Activated CD4-positive, alpha-beta T cell treated with anti-CD3 and anti-CD28 coated beads for 1 hour (primary cell): ENCODE data around the gene CALHM3.

Experiments
- DNase-seq: peaks from one replicate; pipeline ENCODE4 v3.0.0-alpha.2; 2020

CALHM3 gene

DNA sequence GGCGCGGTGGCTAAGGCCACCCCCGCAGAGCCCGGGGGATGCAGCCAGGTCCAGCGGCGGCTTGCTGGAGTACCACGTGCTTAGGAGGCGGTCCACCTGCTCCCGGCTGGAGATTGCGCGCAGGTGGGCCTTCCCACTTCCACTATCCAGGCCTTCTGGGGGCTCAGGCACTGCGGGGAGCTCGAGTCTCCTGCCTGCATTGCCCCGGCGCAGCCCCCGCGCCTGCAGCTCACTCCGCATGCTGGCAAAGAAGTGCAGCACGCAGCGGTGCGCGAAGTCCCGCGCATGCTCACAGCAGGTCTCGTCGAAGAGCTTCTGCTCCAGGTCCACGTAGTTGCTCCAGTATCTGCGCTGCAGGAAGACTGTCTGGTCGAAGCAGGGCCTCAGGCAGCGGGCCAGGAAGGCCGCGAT is 5.8 kb downstream of the CALHM3 start:
- DNase-seq = no peak

GRCh38 chr10:103472005-103472404 is 7.0 kb downstream of the CALHM3 start:
- no peak for DNase-seq

DNA sequence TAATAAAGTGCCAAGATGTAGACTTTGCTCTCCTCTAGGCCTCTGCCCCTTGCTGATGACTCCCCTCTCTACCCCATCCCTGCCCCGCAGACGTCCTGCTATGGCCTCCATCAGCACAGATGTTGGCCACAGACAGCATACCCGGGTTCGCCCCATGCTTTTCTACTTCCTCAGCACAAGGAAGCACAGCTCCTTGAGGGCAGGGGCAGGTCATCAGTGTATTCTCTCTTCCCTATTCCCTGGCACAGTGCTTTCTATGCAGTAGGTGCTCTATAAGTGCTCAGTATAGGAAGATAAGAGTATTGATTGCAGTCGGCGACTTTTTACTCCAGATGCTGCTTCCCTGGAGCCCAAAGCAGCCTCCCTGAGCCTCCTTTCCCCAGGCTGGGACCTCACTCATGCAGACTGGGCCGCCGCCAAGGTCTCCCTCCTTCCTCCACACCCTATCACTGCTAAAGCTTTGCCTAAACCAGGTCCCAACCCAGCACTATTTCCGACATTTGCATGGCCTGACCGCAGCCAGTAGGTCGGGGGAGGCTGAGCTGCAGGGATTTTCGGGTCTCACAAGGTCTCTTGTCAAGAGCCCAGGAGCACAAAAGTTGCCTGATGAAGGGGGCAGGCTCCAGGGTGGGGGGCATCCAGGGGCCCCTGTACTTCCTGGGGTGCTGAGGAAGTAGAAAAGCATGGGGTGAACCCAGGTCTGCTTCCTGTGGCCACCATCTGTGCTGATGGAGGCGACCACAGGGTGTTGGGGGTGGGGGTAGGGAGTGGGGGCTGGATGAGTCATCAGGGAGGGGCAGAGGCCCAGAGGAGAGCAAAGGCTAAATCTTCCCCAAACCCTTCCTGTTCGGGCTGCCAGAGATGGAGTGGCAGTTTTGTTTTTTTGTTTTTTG is 8.0 kb downstream of the CALHM3 start:
- peak; percentile 27 for DNase-seq

- no peak for DNase-seq
Observed at GRCh38 chr10:103469201-103469600, 9.8 kb downstream of the CALHM3 start.

DNA sequence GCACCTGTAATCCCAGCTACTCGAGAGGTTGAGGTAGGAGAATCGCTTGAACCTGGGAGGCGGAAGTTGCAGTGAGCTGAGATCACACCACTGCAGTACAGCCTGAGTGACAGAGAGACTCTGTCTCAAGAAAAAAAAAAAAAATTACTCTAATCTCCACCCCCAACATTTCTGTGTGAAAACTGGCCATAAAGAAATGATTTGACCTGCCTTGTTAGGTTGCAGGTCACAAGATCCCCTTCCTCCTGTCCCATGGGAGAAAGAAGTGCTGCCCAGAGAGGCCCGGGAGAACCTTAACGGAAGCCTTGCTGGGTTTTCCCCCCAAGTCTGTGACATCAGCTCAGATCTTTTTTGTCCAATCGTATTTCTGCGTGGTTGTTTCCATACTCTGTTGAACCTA is 11.6 kb downstream of the CALHM3 start:
- DNase-seq = no peak

DNA sequence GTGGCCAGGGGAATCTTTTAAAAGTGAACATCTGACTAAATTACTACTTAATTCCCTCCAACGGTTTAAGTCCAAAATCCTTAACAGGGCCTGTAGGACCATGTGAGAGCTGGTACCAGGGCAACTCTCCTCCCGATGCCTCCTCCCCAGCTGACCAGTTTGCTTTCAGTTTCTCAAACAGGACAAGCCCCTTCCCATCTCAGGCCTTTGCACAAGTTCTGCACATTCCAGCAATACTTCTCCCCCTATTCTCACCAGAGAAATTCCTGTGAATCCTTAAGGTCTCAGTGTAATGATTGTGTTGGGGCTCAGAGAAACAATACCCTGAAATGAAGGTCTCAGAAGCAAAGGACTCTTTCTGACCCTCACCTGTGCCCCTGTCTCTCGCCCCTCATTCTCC is 12.3 kb downstream of the CALHM3 start:
- DNase-seq = no peak

GRCh38 chr10:103465411-103466179 is 13.4 kb downstream of the CALHM3 start:
- no peak for DNase-seq

DNA sequence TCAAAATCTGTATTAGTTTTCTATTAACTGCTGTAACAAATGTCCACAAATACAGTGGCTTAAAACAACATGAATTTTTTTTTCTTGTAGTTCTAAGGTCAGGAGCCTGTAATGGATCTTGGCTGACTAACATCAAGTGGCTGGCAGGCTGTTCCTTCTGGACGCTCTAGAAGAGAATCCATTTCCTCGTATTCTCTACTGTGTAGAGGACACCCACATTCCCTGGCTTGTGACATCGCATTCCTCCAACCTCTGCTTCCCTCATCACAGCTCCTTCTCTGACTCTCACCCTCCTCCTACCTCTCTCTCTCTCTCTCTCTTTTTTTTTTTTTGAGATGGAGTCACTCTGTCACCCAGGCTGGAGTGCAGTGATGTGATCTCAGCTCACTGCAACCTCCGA is 15.5 kb downstream of the CALHM3 start:
- DNase-seq = no peak

DNA sequence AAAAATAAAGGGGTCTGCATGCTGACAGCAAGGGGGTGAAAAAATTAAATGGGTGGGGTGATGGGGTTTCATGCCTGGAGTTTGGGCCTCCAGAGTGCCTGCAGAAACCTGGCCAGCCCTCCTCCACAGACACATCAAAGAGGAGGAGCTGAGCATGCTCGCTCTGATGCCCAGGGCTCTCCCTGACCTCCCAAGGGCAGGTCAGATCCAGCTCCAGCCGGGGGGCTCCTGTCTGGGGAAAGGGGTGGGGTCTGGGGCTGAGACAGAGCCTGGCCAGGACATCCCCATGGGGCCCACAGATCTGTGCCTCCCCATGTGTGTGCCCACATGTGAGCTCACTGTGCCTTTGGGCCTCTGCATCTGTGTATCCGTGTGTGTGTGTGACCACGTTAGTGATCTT is 19.4 kb downstream of the CALHM3 start:
- DNase-seq = no peak

DNA sequence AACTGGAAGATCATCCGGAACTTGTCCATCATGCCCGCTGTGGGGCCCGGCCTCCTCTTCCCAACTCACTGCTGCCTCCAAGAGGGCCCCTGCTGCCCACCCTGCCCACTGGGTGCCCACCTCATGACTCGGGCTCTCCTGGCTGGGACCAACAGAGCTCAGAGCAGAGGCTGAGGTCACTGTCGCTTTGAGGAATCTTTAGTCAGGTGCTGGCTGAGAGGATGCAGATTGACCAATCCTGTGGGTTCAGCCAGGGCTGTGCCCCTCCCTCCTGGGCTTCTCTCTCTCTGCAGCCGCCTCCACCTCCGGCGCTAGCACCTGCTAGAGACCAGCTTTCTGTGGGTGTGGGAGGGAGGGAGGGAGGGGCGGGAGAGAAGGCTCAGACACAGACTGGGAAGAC is 20.3 kb downstream of the CALHM3 start, which contains the start of gene CALHM1:
Gene CALHM1, minus strand, starts transcription at position 181 of the 400 bp plus-strand sequence. Its CDS starts 149 bp downstream, at position 32.
- no peak for DNase-seq

GRCh38 chr10:103457896-103458583 is 21.0 kb downstream of the CALHM3 start:
- no peak for DNase-seq

DNA sequence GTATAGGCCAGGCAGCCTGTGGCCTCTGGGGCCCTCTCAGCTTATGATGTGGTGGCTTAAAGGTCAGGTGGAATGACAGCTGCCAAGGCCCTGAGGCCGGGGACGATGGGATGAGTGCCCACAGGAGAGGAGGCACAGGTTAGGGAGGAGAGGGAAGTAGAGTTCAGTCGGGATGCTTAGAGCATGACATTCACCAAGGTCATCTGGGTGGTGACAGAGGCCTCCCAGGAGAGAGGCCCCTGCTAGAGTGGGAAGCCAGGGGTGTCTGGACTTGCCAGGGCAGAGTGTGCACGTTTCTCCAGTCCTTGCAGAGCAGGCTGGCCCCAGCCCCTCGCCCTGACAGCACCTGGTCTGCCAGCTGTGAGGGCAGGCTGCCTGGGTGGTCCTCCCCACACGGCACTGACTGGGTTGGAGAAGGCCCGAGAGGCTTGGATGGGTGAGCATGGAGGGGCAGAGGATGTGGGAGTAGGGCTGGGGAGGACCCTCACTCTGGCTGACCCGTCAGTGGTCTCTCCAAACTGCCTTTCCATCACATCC is 21.8 kb downstream of the CALHM3 start:
- no peak for DNase-seq

DNA sequence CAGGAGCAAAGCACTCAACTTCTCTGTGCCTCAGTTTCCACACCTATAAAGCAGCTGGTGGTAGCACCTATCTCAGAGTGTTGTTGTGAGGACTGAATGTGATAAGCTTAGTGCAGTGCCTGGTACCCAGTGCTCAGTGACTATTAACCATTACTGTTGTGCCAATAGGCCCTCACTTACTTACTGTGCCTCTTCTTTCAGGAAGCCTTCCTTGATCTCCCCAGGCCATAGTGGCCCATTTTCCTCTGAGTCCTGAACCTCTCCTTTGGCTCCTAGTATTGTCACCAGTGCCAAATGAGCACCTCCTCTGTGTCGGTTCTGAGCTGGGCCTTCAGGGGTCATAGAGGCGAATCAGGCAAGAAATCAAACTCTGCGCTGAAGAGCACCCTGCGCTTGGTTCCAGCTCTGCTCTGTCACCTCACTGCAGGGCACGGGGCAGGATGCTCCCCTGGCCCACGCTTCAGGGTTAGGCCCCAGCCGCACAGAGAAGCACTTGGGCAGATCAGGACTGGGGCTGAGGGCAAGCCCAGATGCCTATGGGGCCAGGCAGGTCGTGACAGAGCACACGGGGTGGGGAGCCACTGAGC is 22.9 kb downstream of the CALHM3 start:
- DNase-seq = no peak

- DNase-seq = no peak
Observed at GRCh38 chr10:103455235-103455634, 23.8 kb downstream of the CALHM3 start.

DNA sequence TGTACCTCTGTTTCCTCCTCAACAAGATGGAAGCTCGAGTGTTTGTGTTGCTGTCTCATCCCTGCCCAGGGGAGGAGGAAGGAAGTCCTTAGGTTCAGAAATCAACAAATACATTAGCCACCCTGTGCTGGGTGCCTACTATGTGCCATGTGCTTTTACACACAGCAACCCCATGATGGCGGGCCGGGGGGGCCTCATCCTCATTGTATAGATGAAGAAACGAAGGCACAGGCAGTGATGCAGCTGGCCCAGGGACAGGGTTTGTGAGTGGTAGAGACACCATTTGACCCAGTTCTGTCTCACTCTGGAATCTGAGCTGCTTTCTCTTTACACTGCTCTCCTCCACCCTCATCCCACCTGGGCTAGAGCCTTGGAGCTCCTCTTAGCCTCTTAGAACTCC is 25.0 kb downstream of the CALHM3 start:
- DNase-seq = no peak

GRCh38 chr10:103452506-103453230 is 26.4 kb downstream of the CALHM3 start:
- no peak for DNase-seq

DNA sequence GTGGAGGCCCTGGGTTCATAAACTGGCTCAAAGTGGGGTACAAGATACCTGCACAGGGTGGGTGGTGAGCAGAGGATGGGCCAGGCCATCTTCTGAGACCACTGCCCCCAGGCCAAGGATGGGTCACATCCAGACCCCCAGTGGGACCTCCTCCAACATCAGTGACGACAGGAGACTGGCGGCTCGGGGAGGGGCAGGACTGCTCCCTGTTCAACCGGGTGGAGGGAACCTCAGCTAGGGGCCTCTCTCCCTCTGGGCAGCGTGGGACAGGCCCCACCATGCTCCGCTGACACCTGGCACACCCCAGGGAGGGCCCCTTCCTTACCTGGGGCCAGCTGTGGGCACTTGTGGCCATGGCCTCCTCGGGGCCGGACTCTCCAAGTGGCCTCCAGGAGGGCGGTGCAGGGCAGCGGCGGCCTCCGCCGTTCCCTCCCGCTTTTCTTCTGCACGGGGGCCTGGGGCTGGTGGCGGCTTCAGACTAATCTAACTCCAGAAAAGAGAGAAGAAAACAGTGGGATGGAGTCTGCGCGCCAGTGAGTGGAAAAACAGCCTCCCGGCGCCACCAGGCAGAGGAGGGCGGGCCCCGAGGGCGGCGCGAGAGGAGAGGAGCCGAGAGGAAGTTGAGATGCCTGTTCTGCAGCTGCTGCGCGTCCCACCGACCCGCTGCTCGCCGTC is 27.1 kb downstream of the CALHM3 start, which contains the start of gene CALHM2:
Gene CALHM2, minus strand, starts transcription at position 540 of the 675 bp plus-strand sequence. CDS start 2,429 bp downstream, outside the sequence.
- peak; percentile 38 for DNase-seq

- peak; percentile 32 for DNase-seq
Observed at GRCh38 chr10:103451091-103451813, 27.8 kb downstream of the CALHM3 start.

GRCh38 chr10:103450201-103450695 is 28.8 kb downstream of the CALHM3 start:
- DNase-seq = no peak
